ENCODE results near the gene ZBTB9.

ZBTB9 gene

GRCh38 chr6:33433001-33433543 lies 21.3 kb upstream of the ZBTB9 start:
- no peak for DNase-seq

- DNase-seq: no peak
Measured at GRCh38 chr6:33433544-33434191, 20.7 kb upstream of the ZBTB9 start.

GRCh38 chr6:33434961-33435360 lies 19.4 kb upstream of the ZBTB9 start:
- DNase-seq: no peak

- DNase-seq: no peak
Measured at GRCh38 chr6:33437666-33438065, 16.7 kb upstream of the ZBTB9 start.

GRCh38 chr6:33438978-33439594 lies 15.3 kb upstream of the ZBTB9 start:
- DNase-seq: no peak

- DNase-seq: no peak
Measured at GRCh38 chr6:33439956-33440648, 14.3 kb upstream of the ZBTB9 start.

- DNase-seq: no peak
Measured at GRCh38 chr6:33440649-33441309, 13.6 kb upstream of the ZBTB9 start.

GRCh38 chr6:33441457-33441856 lies 12.9 kb upstream of the ZBTB9 start:
- no peak for DNase-seq

GRCh38 chr6:33442283-33442682 lies 12.1 kb upstream of the ZBTB9 start:
- no peak for DNase-seq

GRCh38 chr6:33443025-33443424 lies 11.4 kb upstream of the ZBTB9 start:
- DNase-seq: no peak

- no peak for DNase-seq
Measured at GRCh38 chr6:33443619-33444504, 10.5 kb upstream of the ZBTB9 start.

GRCh38 chr6:33445119-33445603 lies 9.2 kb upstream of the ZBTB9 start:
- no peak for DNase-seq

- no peak for DNase-seq
Measured at GRCh38 chr6:33446356-33446755, 8.0 kb upstream of the ZBTB9 start.

GRCh38 chr6:33450434-33450833 lies 3.9 kb upstream of the ZBTB9 start:
- DNase-seq: no peak

GRCh38 chr6:33451606-33452005 lies 2.8 kb upstream of the ZBTB9 start:
- DNase-seq: no peak

- DNase-seq: no peak
Measured at GRCh38 chr6:33452496-33452895, 1.9 kb upstream of the ZBTB9 start.

- DNase-seq: no peak
Measured at GRCh38 chr6:33453393-33454008, 875 bp upstream of the ZBTB9 start.

GRCh38 chr6:33455051-33455450 lies 675 bp downstream of the ZBTB9 start:
- DNase-seq: no peak

GRCh38 chr6:33456156-33456555 lies 1.8 kb downstream of the ZBTB9 start:
- no peak for DNase-seq

- DNase-seq: no peak
Measured at GRCh38 chr6:33458676-33459075, 4.3 kb downstream of the ZBTB9 start.

- DNase-seq: no peak
Measured at GRCh38 chr6:33459226-33459625, 4.8 kb downstream of the ZBTB9 start.

All from NCI-H526 (cell line).